C4-2B (cell line): Measurements from ENCODE around the gene RBPJL.

Experiments used
- H3K27ac ChIP-seq: fragments of 450-650 bp; 2 replicates; pipeline ENCODE4 v1.5.1; 2017
- CTCF ChIP-seq: fragments of 450-650 bp; conservative IDR thresholded peaks from 2 replicates; pipeline ENCODE4 v1.5.1; 2017; ENCODE audit warnings: mild to moderate bottlenecking
- ZFX ChIP-seq: fragments of 450-650 bp; IDR thresholded peaks from 2 replicates; pipeline ENCODE4 v1.6.1; 2017

Gene RBPJL

DNA sequence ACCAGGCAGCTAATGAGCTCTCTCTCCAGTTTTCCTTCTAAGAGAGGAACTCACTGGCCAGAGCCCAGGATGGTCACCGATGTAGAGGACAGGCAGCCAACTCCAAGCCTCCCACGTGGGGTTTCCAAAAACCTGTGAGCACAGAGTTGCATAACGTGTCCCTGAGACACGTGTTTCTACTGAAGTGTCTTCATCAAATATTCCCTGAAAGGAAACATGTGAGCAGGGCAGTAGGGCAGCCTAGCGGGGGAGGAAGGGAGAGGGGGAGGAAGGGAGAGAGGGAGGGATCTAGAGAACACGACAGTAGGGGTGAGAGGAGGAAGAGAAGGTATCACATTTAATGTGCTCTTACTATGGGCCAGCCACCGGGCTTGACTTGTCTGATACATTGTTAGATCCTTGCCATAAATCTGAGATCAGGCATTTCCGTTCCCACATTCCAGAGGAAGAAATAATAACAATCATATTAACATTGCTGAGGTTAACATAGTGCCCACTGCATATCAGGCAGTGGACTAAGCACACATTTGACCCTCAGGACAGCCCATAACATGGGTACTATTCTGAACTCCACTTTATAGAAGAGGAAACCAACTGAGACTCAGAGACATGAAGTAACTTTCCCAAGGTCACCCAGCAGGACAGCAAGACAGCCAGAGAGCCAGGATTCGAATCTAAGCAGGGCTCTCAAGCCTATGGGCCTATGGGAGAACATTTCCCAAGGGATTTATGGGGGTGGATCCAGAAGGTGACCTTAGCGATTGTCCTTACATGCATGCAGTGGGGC is 51.8 kb downstream of the RBPJL start:
- H3K27ac ChIP-seq = no peak overlapping the region
- TF ChIP-seq ZFX (no peak), CTCF (no peak)

DNA sequence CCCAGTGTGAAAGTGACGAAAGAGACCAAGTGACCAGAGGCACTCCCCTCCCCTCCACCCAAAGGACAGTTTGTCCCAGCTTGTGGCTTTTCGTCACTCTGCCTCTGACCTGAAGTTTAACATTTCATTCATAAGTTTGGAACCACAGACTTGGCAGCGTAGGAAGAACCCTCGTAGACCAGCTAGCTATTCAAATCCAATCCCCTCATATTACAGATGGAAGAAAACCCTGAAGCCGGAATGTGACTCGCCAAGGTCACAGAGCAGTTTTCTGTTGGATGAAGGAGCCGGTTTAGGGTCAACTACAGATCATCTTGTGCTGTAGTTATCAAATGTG is 52.4 kb downstream of the RBPJL start:
- no peak overlapping the region for H3K27ac ChIP-seq
- TF ChIP-seq ZFX = no peak
- TF ChIP-seq CTCF = no peak

- H3K27ac ChIP-seq = no peak overlapping the region
- no peak for TF ChIP-seq ZFX
- TF ChIP-seq CTCF = no peak
These were observed 52.9 kb downstream of the RBPJL start for GRCh38 chr20:45359406-45360148.

- no peak overlapping the region for H3K27ac ChIP-seq
- TF ChIP-seq CTCF (no peak), ZFX (no peak)
These were observed 55.2 kb downstream of the RBPJL start for GRCh38 chr20:45361793-45362192.

DNA sequence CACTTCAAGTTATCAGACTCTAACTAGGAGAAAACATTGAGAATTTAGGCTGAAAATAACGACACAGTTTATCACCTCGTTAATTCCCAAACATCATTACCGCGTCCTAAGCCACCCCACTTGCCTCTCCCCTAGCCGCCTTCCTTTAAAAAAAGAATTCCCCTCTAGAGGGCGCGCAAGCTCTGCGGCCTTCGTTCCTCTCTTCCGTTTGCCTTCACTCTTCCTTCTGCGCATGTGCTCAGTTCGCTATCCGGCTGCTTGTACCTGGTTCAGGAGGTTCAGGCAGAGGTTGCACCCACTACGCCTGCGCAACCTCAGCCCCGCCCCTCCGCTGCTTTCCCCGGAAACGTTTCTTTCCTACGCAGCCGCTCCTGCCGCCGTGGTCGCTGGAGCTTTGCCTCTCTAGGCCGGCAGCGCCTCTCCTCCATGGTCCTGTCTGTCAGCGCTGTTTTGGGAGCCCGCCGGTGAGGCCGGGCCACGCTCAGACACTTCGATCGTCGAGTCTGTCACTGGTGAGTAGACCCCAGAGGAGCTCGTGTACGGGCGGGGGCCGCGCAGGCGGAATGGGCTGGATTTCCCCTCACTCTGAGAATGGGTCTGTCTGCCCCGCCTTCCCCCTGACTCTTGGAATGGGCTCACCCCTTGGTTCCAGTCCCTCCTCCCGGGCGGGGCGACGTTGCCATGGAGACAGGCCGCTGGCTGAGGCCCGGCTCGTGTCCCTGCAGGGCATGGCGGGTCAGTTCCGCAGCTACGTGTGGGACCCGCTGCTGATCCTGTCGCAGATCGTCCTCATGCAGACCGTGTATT is 56.4 kb downstream of the RBPJL start, which contains the start of gene SYS1:
Gene SYS1 (plus strand): TSS at position 353 of the 807 bp plus-strand sequence. CDS start 376 bp downstream, at position 729.
- peak within 1 kb of the TSS; percentile 83 for H3K27ac ChIP-seq

GRCh38 chr20:45363611-45364492 is 57.2 kb downstream of the RBPJL start:
- peak overlapping the region; percentile 83 for H3K27ac ChIP-seq
- TF ChIP-seq CTCF (no peak), ZFX (no peak)

More for the DNA sequence above, 56.4 kb downstream of the RBPJL start, which contains the start of gene SYS1:
- peak; percentile 99 for TF ChIP-seq CTCF
- TF ChIP-seq ZFX = no peak
